Measurements from ENCODE around the gene HOXA2.

DNA sequence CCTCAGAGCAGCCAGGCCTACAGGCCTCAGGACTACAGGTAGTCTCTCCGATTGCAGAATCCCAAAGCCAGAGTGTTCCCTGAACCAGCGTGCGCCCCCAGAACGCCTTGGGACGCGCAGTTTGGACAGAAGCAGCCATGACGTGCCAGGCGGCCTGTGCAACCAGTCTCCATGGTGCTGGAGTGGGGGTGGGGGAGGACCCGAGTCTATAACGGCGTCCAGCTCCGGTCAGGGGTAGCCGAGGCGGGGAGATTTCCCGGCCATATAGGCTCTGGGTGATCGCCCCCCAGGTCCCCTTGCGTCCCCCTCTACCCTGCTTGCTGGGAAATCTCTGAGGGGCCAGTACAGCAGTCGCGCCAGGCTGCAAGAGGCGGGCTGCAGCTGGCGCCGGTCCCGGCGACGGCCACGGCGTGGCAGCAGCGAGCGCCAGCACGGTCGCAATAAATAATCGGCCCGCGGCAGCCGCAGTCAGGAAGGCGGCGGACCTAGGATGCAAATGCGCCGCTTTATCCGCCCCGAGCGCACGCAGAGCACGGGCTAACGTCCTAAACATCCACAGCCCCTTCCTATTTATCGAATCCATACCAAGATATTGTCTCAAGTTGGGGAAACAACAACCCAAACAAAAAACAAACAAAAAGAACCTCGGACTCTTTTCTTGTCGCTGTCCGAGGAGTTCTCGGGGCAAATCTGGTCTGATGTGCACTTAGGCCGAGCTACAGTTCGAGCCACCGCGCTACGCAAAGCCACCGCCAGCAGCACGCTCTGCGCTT, 48.3 kb upstream of the HOXA2 start:
- TF ChIP-seq CTCF (IDR thresholded peaks at IDR 0.05): peak in 5 of 7 experiments; percentile 33 to 86 (median 78)
- no peak for TF ChIP-seq POLR2A (IDR thresholded peaks at IDR 0.05)

Measured in stomach (tissue), 4 donors.